UCSD-AML1 (cell line): Measurements from ENCODE around the gene DLGAP1.

Experiments used
- DNase-seq: peaks from one replicate; lab custom pipeline; 2025; ENCODE audit not compliant: unreplicated experiment; lab: John Stamatoyannopoulos, UW

The DLGAP1 gene

DNA sequence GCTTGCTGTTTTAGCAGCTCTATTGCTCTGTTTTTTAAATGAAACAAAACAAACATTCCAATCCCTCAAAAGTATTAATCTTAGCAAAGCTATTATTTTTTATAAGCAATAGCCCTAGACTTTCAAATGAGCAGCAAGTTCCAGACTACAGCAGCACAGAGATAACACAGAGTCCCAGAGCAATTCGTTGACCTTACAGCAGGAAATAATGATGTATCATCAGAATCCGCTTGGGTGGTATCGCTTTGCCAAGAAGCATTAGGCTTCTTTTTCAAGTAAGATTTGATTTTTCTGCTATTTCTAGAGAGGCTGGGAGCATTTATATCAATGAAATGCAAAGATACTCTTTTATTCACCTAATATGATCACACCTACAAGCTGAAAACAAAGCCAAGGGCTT lies 209.7 kb downstream of the DLGAP1 start:
- no peak for DNase-seq

DNA sequence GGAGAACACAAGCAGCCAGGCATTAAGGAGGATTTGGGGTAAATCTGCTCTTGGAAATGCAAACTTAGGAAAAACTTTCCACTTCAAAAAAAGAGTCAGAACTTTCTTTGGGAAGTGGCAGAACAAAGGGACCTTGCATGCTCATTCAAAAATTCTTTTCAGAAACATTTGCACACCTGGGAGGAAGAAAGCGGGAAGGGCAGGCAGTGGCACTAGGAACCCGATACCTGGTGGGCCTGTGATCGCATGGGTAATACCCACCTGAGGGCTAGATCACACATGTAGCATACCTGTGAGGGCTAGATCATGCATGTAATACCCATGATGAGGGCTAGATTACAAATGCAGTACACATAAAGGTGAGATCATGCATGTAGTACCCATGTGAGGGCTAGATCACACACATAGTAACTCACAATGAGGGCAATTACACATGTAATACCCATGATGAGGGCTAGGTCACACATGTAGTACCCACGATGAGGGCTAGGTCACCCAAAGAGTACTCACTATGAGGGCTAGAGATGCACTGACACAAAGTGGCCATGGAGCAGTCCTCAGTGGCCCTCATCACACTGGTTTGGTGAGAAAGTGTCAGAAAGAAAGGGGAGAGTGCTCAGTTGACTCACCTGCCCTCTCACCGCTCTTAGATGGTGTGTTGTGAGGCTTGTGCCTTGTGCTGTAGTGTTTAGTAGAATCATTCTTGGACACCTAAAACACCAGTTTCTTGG lies 212.5 kb downstream of the DLGAP1 start:
- DNase-seq = no peak

DNA sequence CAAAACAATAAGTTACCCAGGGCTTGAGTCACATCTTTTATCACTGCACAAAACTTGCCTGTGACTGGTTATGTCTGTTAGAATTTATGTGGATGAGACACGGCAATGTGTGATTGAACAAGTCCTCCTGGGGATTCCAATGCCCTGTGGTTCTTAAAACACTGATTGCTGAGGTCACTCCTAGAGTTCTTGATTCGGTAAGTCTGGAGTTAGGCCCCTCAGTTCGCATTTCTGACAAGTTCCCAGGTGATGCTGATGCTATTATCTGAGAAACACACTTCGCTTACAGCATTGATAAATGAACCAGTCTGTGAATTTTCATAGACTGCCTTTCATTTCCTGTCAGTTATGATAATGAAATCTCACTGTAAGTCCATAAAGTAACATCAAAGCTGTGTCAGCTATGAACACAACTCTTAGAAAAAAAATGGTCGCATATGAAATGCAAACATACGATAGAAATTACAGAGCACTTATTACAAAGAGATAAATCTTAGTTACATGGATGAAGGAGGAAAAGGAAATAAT lies 214.0 kb downstream of the DLGAP1 start:
- no peak for DNase-seq

DNA sequence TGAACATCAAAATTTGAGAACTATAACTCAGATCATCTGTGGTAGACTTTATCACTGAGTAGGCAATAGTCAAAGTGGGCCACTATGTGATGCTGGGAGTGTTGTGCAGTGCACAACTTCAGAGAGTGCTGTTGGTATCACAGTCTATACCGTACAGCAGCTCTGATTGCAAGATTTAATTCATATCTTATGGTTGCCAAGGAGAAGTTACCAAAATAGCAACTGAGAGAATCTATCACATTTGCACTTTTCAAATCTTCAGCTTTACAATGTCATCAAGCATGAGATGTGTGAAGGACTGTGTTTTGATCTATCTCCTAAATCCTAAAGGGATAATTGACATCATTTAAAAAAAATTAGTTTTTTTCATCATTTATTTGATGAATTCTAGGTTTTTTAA lies 216.1 kb downstream of the DLGAP1 start:
- no peak for DNase-seq

DNA sequence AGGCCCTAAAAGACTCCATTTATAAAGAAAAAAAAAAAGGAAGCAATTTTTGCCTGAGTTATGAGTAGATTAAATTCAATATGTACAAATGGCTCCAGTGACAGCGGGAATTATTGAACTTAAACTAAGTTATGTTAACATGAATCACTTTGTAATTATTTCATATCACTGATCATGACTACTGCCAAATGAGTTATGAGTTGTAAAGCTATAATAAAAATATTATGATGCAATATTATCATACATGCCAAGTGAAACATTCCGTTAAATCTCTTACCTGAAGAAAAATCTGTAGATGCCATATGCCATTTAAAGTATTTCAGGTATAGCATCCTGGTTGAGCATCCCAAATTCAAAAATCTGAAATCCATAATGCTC lies 217.5 kb downstream of the DLGAP1 start:
- no peak for DNase-seq

DNA sequence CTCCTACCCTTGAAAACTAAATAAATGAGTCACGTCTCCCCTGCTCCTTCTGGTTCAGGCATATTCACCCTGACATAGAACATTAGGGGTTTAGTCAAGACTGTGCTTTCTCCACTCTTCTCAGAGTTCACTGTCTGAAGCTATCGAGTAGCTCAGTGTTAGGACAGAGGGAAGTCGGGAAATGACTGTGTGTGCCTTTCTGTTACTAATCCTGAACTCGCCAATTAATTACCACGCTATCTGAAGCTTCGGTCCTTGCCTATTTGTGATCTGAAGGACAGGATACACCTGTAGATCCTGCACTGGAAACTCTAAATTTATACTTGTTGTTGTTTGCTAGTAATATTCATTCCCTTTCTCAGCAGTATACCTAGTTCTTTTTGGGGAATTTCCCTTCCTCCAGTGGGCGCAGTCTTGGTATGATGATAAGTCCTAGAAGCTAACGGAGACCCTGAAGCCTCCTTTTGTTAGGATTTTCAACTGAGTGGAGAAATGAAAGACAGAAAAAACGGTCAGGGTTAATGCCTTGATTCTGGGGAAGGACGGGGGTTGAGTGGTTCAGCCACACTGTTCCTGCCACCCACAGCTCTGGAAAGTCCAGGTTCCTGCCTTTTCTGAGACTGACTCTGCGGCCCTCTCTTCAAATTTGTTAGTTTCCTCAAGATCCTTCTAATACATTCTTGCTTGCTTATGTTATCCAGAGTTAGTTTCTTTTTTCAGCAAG lies 218.0 kb downstream of the DLGAP1 start:
- DNase-seq = no peak

DNA sequence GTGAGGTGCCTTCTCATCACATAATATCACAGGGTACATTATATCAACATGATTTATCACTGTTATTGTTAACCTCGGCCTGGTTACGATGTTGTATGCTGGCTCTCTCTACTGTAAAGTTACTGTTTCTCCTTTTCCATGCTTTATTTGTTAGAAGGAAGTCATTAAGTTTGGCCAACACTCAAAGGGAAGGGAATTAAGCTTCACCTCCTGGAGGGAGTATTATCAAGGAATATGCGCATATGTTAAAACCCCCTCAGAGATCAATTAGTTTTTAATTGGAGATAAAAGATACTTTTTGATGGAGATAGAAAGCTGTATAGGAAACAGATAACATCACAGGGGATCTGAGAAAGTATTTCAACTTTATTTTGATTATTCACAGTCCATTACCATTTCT lies 221.6 kb downstream of the DLGAP1 start:
- DNase-seq = no peak

DNA sequence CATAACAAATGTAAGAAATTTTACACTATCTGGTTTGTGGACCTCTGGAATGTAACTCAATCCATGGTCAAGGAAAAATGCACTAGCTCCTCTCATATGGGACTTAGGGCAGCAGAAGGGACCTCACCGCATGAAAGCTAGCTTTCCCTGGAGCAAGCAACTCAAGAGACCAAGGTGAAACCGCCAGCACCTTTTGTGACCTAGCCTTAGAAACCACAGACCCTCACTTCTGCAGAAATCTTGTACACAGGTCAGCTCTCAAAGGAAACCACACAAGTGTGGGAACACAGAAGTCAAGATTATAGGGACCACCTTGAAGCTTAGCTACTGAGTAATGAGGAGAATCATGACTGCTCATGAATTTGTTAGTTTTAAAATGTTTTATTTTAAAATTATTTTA lies 222.5 kb downstream of the DLGAP1 start:
- DNase-seq = no peak

DNA sequence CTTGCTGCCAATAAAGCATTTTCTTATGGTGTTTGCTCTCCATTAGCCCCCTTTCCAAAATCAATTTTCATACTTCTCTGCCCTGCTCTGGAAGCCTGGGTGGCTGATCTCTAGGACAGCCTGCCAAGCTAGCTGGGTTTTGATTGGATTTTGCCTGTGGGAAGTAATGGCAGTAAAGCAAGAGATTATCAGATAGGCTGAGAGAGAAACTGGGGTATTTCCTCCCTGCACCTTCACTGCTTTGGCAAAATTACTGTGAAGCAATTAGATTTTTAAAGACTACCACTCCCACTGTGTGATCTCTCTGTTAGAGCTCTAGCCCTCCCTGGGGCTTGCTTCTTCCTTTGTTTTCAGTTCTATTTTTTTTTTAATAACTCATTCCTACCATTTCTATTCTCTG lies 223.8 kb downstream of the DLGAP1 start:
- no peak for DNase-seq

DNA sequence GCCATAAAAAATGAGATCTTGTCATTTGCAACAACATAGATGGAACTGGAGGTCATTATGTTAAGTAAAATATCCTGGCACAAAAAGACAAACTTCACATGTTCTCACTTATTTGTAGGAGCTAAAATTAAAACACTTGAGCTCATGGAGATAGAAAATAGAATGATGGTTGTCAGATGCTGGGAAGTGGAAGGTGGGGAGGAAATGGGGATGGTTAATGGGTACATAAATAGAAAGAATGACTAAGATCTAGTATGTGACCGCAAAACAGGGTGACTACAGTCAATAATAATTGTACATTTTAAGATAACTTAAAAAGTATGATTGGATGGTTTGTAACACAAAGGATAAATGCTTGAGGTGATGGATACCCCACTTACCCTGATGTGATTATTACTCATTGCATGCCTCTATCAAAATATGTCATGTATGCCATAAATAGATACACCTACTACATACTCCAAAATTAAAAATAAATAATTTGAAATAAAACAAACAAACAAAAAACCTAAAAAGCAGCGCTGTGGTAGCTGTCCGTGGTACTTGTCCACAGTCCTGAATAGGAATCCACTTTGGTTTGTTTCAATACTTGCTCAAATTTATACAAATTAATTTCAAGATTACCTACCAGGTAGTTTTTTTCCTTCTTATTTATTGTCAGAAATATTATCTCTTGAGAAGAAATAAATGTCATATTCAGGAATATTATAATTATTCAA lies 224.5 kb downstream of the DLGAP1 start:
- no peak for DNase-seq

DNA sequence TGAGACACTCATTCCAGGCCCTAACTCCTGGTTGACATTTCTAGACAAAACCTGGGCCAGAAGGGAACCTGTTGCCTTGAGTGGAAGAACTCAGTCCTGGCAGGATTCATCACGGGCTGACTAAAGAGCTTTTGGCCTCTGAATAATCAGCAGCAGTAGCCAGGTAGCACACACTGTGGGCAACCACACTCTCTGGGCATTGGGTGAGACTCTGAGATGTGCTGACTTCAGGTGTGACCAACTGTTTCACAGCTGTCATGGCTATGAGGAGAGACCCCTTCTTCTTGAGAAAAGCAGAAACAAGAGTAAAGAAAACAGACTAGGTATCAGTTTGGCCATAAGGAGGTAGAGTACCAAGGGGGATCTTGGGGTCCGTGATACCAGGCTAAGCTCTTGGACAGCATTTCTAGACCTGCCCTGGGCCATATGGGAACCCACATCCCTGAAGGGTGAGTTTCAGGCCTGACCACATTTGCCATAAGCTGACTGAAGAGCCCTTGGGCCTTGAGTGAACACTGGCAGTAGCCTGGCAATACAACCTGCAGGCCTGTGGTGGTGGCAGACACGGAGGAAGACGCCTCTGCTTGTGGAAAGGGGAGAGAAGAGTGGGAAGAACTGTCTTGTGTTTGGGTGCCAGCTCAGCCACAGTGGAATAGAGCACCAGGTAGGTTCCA lies 230.9 kb downstream of the DLGAP1 start:
- DNase-seq = no peak

DNA sequence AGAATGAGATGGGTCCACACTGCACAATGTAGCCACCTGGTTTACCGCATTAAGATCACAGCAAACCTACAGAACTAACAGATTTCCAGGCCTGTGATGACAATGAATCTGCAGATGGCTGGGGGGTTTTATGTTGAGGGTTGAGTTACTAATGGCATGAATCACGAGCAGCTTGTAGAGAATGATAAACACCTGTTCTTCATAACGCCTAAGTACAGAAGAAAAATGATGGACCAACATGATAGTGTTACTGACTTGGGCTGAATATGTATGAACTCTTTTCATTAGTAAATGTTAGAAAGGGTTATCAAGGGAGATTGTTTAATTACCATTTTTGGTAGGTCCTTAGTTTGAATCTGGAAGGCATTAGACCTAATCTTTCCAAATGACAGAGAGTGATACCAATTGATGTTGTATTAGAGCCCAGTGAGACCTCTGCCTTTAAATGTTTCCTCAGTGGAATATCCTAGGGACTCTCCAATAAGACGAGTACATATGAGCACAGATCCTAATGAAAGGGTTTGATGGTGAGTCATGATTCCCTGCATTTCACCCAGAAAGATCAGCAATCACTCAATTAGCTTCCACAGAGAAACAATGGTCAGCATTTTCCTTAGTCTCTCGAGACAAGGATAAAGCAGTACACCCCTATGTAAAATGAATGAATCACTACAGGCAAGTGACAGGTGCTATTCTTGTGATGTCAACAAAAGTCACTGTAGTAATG lies 243.8 kb downstream of the DLGAP1 start:
- no peak for DNase-seq

DNA sequence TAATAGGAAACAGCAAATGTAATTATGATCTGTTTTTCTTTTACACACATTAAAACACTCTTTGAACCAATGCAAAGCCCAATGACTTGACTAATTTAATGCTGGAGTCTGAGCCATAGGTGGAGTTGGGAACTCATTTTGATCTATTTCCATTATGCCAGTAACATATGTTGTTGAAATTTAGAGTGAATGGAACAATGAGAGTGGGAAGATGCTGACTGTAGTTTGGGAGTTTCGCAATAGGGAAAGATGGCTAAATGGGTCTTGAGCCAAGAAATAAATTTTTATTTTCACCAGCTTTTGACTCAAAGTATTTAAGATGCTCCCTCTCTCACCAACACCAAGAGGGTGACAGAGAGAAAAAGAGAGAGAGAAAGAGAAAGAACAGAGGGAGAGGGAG lies 246.7 kb downstream of the DLGAP1 start:
- DNase-seq = no peak

DNA sequence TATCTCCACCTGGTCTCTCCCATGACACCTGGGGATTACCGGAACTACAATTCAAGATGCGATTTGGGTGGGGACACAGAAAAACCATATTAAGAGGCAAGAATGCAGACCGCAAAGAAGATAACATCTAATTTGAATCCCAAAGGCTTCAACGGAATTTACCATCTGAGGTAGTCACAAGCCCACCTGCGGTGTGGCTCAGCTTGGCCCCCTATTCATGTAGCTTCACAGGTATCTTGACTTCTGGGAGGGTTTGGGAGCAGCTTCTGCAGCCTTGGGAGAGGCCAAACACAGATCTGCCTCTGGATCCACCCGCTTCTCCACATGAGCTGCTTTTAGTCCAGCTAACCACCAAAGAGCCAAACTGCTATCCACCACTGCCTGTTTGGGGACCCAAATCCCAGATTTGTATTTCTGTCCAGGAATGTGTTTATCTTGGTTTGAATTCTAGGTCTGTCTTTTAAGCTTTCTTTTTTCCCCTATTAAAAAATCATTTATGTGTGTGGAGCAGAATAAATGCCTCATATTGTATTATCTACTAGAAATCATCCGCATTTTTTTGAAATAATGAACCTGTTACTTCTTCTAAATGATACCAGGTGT lies 247.6 kb downstream of the DLGAP1 start:
- DNase-seq = no peak

DNA sequence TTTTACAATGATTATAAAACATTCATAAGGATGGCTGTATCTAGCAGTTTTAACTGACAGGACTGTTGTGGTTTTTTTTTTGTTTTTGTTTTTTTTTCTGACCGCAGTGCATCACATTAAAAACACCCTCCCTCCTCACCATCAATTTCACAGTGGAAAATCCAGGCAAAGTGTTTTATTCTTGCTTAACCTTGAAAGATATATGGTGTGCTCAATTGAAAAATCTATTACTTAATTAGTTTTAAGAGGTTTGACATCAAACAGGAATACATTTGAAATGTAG lies 250.7 kb downstream of the DLGAP1 start:
- DNase-seq = no peak

DNA sequence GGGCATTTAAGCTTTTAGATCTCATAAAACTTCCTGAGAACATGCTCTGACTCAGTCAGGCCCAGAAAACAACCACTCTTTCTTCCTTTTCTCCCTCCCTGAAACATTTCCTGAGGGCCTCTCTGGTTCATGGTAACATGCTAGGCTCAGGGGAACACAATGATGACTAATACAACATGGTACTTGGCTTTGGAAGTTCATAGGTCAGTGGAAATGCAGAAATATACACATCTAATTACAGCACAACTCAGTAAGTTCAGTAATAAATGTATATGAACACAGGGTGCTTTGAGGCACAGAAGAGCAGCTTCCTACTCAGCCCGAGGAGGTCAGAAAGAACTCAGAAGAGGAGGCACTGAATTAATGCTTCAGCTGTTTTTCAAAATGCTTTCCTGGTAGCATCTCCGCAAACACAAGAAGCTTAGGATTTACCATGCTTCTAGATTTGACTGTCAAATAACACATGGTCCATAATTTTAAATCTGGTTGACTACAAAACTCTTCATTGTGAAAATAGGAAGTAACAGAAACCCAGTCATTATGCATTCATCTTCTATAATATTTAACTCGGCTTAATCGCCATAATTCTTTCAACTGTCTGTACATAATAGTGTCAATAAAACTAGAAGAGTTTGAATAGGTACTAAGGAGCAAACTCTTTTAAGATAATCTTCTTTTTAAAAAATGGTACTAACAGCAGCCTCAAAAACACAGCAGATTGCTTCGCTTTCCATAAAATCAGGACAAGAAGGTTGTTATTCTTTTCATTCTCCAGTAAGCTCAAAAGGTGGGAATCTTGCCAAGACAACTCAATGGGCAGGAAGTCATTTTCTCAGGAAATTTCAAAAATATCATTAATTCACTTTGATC lies 251.3 kb downstream of the DLGAP1 start:
- no peak for DNase-seq

DNA sequence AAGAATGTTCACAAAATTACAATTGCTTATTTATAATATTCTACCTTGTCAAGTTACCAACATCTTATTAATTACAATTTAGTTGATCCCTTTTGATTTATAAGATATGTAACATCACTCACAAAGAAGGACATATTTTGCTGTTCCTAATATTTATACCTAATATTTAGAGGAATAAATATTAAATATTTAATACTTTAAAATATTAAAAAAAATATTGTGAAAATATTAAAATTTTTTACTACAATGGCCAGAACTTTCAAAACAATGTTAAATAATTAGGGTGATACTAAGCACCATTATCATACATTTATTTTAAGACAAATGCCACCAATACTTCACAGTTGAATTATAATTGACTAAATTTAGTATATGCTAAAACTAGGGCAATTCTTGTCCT lies 254.7 kb downstream of the DLGAP1 start:
- DNase-seq = no peak

DNA sequence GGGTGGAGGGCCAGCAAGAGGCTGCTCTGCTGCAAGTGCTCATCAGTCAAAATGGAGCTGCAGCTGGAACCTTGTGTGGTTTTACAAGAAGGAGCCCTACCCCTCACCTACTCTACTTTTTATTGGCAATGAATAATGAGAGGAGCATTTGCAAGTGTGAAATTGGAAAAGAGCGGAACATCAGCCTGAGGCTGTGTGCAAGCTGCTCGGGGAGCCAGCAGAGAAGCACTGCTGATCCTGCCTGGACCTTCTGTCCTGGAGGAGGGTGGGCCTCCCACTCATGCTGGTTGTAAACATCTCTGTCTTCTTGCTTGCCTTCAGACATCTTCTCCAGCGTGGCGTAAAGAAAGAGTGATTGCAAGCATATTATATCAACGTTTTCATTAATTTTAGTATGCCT lies 256.2 kb downstream of the DLGAP1 start:
- DNase-seq = no peak

DNA sequence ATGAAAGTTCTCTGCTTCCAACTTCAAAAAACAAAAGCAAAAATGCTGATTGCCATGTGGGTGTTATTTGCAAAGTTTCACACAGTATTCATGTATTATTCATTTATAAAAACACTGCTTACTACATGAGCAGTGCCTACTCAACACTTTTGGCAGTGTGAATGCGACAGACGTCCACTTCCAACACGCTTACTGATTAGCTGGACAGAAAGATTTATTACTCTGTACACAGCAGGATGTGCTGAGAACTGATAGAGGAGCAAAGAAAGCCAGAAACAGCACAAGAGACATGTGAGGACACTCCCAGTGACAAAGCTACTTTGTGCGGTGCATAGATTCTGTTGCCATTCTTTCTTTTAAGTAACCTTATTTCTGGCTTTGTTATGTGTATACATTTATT lies 258.8 kb downstream of the DLGAP1 start:
- DNase-seq = no peak

DNA sequence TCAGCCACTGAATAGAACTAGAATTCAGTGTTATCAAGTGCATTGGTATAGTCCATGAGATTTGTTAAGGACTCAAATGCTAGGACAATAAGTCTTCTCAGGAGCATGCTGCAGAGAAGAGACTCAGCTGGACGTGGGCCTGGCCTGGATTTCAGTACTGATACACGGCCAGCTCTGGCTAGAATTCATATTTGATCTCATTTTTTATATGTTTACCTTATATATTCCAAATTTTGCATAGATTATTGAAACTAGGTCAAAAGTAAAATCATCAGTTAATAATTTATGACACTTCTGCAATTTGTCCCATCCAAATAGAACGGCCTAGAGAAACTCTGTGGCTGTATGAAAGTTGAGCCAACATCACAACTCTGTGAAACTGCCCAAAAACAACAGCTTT lies 262.0 kb downstream of the DLGAP1 start:
- DNase-seq = no peak
